Mesendoderm (in vitro differentiated cells): ENCODE results near the gene COPG1.

ENCODE experiments used
- DNase-seq: peaks from one replicate; pipeline ENCODE4 v3.0.0; 2013
- H2AK5ac ChIP-seq: 2 replicates; pipeline ENCODE4 v1.6.1; 2013; ENCODE audit warnings: low read length, inconsistent platforms
- H2BK120ac ChIP-seq: 2 replicates; pipeline ENCODE4 v1.6.1; 2013; ENCODE audit warnings: low read depth, mild to moderate bottlenecking, low read length, moderate library complexity, mixed read lengths
- H2BK15ac ChIP-seq: replicated peaks from 2 replicates; pipeline ENCODE4 v1.6.1; 2013; ENCODE audit warnings: low read depth, mild to moderate bottlenecking, moderate library complexity
- H2BK5ac ChIP-seq: 2 replicates; pipeline ENCODE4 v1.6.1; 2013; ENCODE audit warnings: low read length, inconsistent platforms
- H3K18ac ChIP-seq: 2 replicates; pipeline ENCODE4 v1.6.1; 2013; ENCODE audit warnings: mild to moderate bottlenecking, low read length, mixed read lengths
- H3K23ac ChIP-seq: one replicate; pipeline ENCODE4 v1.6.1; 2013; ENCODE audit warnings: low read length
- H3K27ac ChIP-seq: 2 replicates; pipeline ENCODE4 v1.5.1; 2013; ENCODE audit warnings: low read depth, mild to moderate bottlenecking, inconsistent platforms, low read length, moderate library complexity
- H3K27me3 ChIP-seq: 2 replicates; pipeline ENCODE4 v1.6.1; 2013; ENCODE audit warnings: low read length, control low read depth, mild to moderate bottlenecking, inconsistent platforms; ENCODE audit not compliant: insufficient read depth, poor library complexity
- H3K36me3 ChIP-seq: 2 replicates; pipeline ENCODE4 v1.6.1; 2013; ENCODE audit warnings: low read length, inconsistent platforms; ENCODE audit not compliant: control insufficient read depth, insufficient read depth
- H3K4ac ChIP-seq: one replicate; pipeline ENCODE4 v1.6.1; 2013; ENCODE audit warnings: low read depth, mild to moderate bottlenecking, low read length, moderate library complexity
- H3K4me1 ChIP-seq: 2 replicates; pipeline ENCODE4 v1.6.1; 2013; ENCODE audit warnings: low read depth, low read length, inconsistent platforms; ENCODE audit not compliant: control insufficient read depth
- H3K4me2 ChIP-seq: 2 replicates; pipeline ENCODE4 v1.6.1; 2013; ENCODE audit warnings: low read length
- H3K4me3 ChIP-seq: 2 replicates; pipeline ENCODE4 v1.5.1; 2013; ENCODE audit warnings: mild to moderate bottlenecking, low read length
- H3K56ac ChIP-seq: one replicate; pipeline ENCODE4 v1.6.1; 2013; ENCODE audit warnings: low read length
- H3K79me1 ChIP-seq: 2 replicates; pipeline ENCODE4 v1.6.1; 2013; ENCODE audit warnings: low read length, inconsistent platforms
- H3K79me2 ChIP-seq: 2 replicates; pipeline ENCODE4 v1.6.1; 2013; ENCODE audit warnings: mild to moderate bottlenecking, low read length; ENCODE audit not compliant: control insufficient read depth, insufficient read depth
- H3K9ac ChIP-seq: 2 replicates; pipeline ENCODE4 v1.6.1; 2013; ENCODE audit warnings: low read length, inconsistent platforms
- H4K5ac ChIP-seq: one replicate; pipeline ENCODE4 v1.6.1; 2013; ENCODE audit warnings: low read length
- H4K8ac ChIP-seq: one replicate; pipeline ENCODE4 v1.6.1; 2013; ENCODE audit warnings: low read depth, mild to moderate bottlenecking, control low read depth, low read length, moderate library complexity
- WGBS: extraction: QIAGEN DNeasy Blood & Tissue Kit; methylation state at CpG from one replicate; pipeline ENCODE4 v1.1.7; 2013; ENCODE audit warnings: low lambda C conversion rate, missing lambda C conversion rate; ENCODE audit not compliant: insufficient coverage; ENCODE audit errors: extremely low coverage; 5-methylcytosine and 5-hydroxymethylcytosine counted together

COPG1 gene

GRCh38 chr3:129228891-129229585 lies 20.4 kb upstream of the COPG1 start:
- Histone ChIP-seq H3K27me3 (no peaks in the 10 kb centered on the region), H3K56ac (peak overlapping the region; percentile 0), H3K4me3 (no peak overlapping the region), H3K18ac (peak overlapping the region; percentile 13), H3K36me3 (no peaks in the 10 kb centered on the region), H3K9ac (no peak overlapping the region), H4K8ac (peak overlapping the region; percentile 58), H2BK5ac (no peak overlapping the region), H4K5ac (peak overlapping the region; percentile 40), H3K4me1 (no peaks in the 10 kb centered on the region), H3K79me2 (no peaks in the 10 kb centered on the region), H3K79me1 (no peaks in the 10 kb centered on the region), H3K4ac (no peak overlapping the region), H3K23ac (no peak overlapping the region), H2BK15ac (no peak overlapping the region), H2AK5ac (no peak overlapping the region), H2BK120ac (no peak overlapping the region), H3K27ac (peak overlapping the region; percentile 10), H3K4me2 (no peak overlapping the region)
- peak; percentile 69 for DNase-seq
- no CpG with 5 or more reads among the region's 11 CpGs for WGBS

GRCh38 chr3:129230311-129231019 lies 18.9 kb upstream of the COPG1 start:
- DNase-seq = no peak
- Histone ChIP-seq H3K23ac (no peak overlapping the region), H3K79me2 (no peaks in the 10 kb centered on the region), H3K4me3 (no peak overlapping the region), H3K27me3 (no peaks in the 10 kb centered on the region), H3K18ac (no peak overlapping the region), H3K79me1 (no peaks in the 10 kb centered on the region), H2AK5ac (no peak overlapping the region), H3K4me1 (no peaks in the 10 kb centered on the region), H3K4ac (no peak overlapping the region), H4K5ac (no peak overlapping the region), H4K8ac (no peak overlapping the region), H3K27ac (no peak overlapping the region), H2BK5ac (no peak overlapping the region), H3K56ac (no peak overlapping the region), H3K36me3 (no peaks in the 10 kb centered on the region), H2BK120ac (no peak overlapping the region), H3K4me2 (no peak overlapping the region), H2BK15ac (no peak overlapping the region), H3K9ac (no peak overlapping the region)
- no CpG with 5 or more reads among the region's 7 CpGs for WGBS

- no peaks in the 10 kb centered on the region for H3K79me1 ChIP-seq
- H3K27me3 ChIP-seq = no peaks in the 10 kb centered on the region
- H2BK15ac ChIP-seq = no peak overlapping the region
- H3K18ac ChIP-seq = no peak overlapping the region
- H3K4me2 ChIP-seq = no peak overlapping the region
- H3K56ac ChIP-seq = no peak overlapping the region
- H2AK5ac ChIP-seq = no peak overlapping the region
- no peak overlapping the region for H4K5ac ChIP-seq
- no peak overlapping the region for H3K9ac ChIP-seq
- H2BK120ac ChIP-seq = no peak overlapping the region
- no peak overlapping the region for H3K4ac ChIP-seq
- H3K4me1 ChIP-seq = no peaks in the 10 kb centered on the region
- no peak overlapping the region for H2BK5ac ChIP-seq
- H4K8ac ChIP-seq = no peak overlapping the region
- DNase-seq = no peak
- H3K23ac ChIP-seq = no peak overlapping the region
- no peak overlapping the region for H3K4me3 ChIP-seq
- no peaks in the 10 kb centered on the region for H3K79me2 ChIP-seq
- no peaks in the 10 kb centered on the region for H3K36me3 ChIP-seq
- WGBS = no CpG with 5 or more reads among the region's 10 CpGs
- no peak overlapping the region for H3K27ac ChIP-seq
Measured at GRCh38 chr3:129231331-129232119, 17.9 kb upstream of the COPG1 start.

- no peaks in the 10 kb centered on the region for H3K27me3 ChIP-seq
- no peak overlapping the region for H4K5ac ChIP-seq
- no peaks in the 10 kb centered on the region for H3K36me3 ChIP-seq
Measured at GRCh38 chr3:129233538-129233937, 15.9 kb upstream of the COPG1 start.

GRCh38 chr3:129234441-129234840 lies 15.0 kb upstream of the COPG1 start:
- Histone ChIP-seq H3K27me3 (no peaks in the 10 kb centered on the region), H3K4me3 (no peak overlapping the region), H2BK5ac (no peak overlapping the region), H2AK5ac (no peak overlapping the region), H3K36me3 (no peaks in the 10 kb centered on the region), H3K79me1 (no peaks in the 10 kb centered on the region), H2BK120ac (no peak overlapping the region), H3K4me1 (no peaks in the 10 kb centered on the region), H2BK15ac (no peak overlapping the region), H3K4me2 (no peak overlapping the region), H4K5ac (no peak overlapping the region), H3K23ac (no peak overlapping the region), H3K27ac (no peak overlapping the region), H3K4ac (no peak overlapping the region), H3K56ac (no peak overlapping the region), H4K8ac (no peak overlapping the region), H3K9ac (no peak overlapping the region), H3K18ac (no peak overlapping the region), H3K79me2 (no peaks in the 10 kb centered on the region)
- no peak for DNase-seq
- no CpG with 5 or more reads among the region's 3 CpGs for WGBS

More at GRCh38 chr3:129233538-129233937, 15.9 kb upstream of the COPG1 start:
- Histone ChIP-seq H3K4ac (no peak overlapping the region), H3K79me2 (no peaks in the 10 kb centered on the region), H3K18ac (no peak overlapping the region), H3K9ac (no peak overlapping the region), H2AK5ac (no peak overlapping the region), H2BK5ac (no peak overlapping the region), H3K56ac (no peak overlapping the region), H3K4me1 (no peaks in the 10 kb centered on the region), H3K4me2 (no peak overlapping the region), H2BK15ac (no peak overlapping the region), H3K23ac (no peak overlapping the region), H3K4me3 (no peak overlapping the region), H2BK120ac (no peak overlapping the region), H4K8ac (no peak overlapping the region), H3K79me1 (no peaks in the 10 kb centered on the region), H3K27ac (no peak overlapping the region)
- no CpG with 5 or more reads among the region's 4 CpGs for WGBS
- no peak for DNase-seq
